Ovary (tissue), 3 donors: Measurements from ENCODE around the gene TEX36.

Experiments used
- CTCF ChIP-seq, 3 donors: fragments of 450-650 bp in 2 of 3; fragments of 200-600 bp in 1 of 3; IDR thresholded peaks; one replicate each; pipeline versions ENCODE4 v1.5.1 to v1.8.0; 2016 to 2022; ENCODE audit warnings: antibody characterized with exemption in 3 of 3, mild to moderate bottlenecking in 1 of 3
- POLR2A ChIP-seq: fragments of 450-650 bp; IDR thresholded peaks from one replicate; pipeline ENCODE4 v1.6.1; 2017; ENCODE audit warnings: antibody characterized with exemption, mild to moderate bottlenecking, moderate library complexity
- donor health status: DM: no; HTN: no; CAD: no.

GRCh38 chr10:125692196-125692595, 9.2 kb upstream of the TEX36 start:
- TF ChIP-seq CTCF (IDR thresholded peaks at IDR 0.05) (no peak), POLR2A (no peak)
